CD4-positive, alpha-beta T cell treated with Interleukin-15 for 1 hour (primary cell): ENCODE results near the gene DLX1.
"Not testable (repeated sequence)": the region's sequence is repeated elsewhere in the genome, so short reads cannot be mapped to it uniquely, and the experiment has no call there.

ENCODE experiments used
- DNase-seq: peaks from one replicate; pipeline ENCODE4 v3.0.0-alpha.2; 2020

DLX1 gene

GRCh38 chr2:172066394-172066886 is 18.9 kb upstream of the DLX1 start:
- no peak for DNase-seq

DNA sequence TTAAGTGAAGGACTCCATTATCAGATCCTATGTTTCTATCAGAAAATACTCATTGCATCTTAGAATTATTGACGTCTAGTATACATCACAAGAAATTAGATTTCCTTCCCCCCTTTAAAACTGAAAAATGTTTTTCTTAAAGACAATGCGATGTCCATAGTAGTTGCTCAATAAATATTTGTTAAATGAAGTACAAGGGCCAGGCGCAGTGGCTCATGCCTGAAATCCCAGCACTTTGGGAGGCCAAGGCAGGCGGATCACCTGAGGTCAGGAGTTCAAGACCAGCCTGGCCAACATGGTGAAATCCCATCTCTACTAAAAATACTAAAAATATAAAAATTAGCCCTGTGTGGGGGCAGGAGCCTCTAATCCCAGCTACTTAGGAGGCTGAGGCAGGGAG is 17.4 kb upstream of the DLX1 start:
- DNase-seq = not testable (repeated sequence)

GRCh38 chr2:172070936-172071335 is 14.4 kb upstream of the DLX1 start:
- no peak for DNase-seq

- no peak for DNase-seq
Measured at GRCh38 chr2:172072303-172072702, 13.0 kb upstream of the DLX1 start.

DNA sequence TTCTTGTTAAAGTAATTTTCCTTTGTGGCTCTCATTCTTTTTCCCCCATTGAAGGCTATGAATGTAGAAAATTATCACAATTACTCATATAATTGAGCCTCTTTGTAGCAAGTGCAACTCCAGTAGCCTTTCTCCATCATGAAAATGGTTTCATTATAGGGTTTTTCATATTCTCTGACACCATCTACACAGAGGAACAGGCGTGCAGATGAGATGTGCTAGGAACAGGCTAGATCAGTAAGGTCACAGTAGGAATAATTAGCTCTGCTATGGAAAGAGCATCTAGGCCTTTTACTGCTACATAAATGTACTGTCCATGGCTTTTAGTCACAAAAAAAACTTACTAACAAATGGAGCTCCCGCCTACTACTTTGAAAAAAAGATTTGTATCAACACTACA is 12.6 kb upstream of the DLX1 start:
- no peak for DNase-seq

- no peak for DNase-seq
Measured at GRCh38 chr2:172073518-172073917, 11.8 kb upstream of the DLX1 start.

GRCh38 chr2:172074254-172074653 is 11.1 kb upstream of the DLX1 start:
- no peak for DNase-seq

DNA sequence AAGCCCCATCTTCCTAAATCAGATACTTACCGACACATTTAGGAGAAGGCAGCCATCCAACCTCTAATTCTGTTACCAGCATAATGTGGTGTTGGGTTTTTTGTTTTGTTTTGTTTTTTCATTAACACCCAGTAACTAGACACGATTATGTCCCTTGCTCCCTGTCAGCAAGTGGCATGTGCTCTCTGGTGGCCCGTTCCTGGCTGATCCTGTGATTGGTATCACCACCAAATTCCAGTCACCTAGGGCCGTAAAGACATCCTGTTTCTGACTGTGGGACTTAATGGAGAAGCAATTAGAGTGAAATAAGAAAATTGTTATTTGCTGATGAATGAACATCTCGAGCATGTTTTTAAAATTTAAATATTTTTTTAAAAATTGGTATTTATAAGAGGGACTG is 5.9 kb upstream of the DLX1 start:
- DNase-seq = no peak

DNA sequence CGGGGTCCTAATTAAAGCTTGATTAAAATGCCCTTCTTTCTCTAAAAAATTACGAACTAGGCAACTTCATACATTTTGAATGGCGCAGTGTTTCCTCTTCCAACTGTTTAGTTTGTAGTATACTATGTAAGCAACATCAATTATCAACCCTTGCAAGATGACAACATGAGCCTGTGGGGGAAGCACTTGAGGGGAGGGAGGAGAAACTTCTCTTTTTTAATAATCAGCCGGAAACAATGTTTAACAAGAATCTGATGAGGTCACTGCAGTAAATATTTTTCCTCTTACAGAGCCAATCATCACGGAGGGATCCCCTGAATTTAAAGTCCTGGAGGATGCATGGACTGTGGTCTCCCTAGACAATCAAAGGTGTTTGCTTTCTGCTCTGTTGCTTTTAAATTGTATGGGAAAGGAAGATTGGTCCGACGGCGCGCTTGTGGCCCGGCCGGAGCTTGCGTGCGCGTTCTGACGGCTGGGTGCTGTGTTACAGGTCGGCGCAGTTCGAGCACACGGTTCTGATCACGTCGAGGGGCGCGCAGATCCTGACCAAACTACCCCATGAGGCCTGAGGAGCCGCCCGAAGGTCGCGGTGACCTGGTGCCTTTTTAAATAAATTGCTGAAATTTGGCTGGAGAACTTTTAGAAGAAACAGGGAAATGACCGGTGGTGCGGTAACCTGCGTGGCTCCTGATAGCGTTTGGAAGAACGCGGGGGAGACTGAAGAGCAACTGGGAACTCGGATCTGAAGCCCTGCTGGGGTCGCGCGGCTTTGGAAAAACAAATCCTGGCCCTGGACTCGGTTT is 5.3 kb upstream of the DLX1 start:
- DNase-seq = no peak

DNA sequence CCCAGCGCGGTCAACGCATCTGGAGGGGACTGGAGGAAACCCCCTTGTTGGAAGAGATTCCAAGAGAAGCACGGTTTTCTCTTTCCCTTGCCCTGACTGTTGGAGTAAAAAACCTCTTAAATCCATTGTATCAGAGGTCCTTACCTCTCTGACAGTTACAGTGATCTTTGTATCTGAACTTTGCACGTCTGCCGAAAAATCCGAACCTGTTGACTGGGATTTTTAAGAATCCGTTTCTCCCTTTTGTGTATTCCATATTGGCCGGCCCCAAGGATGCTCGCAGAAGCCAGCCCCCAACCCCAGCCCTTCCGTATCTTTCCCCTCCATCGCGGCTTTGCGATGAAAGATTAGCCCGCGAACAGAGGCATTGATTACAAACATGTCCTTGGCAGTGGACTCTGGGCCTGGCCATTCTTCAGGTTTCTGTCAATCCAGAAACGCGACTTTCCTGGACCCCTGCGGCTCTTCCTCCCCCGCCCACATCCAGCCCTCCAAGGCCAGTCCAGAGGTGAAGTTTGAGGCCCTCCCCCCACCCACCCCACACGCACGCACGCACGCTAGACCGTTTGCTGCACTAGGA is 4.6 kb upstream of the DLX1 start:
- no peak for DNase-seq

DNA sequence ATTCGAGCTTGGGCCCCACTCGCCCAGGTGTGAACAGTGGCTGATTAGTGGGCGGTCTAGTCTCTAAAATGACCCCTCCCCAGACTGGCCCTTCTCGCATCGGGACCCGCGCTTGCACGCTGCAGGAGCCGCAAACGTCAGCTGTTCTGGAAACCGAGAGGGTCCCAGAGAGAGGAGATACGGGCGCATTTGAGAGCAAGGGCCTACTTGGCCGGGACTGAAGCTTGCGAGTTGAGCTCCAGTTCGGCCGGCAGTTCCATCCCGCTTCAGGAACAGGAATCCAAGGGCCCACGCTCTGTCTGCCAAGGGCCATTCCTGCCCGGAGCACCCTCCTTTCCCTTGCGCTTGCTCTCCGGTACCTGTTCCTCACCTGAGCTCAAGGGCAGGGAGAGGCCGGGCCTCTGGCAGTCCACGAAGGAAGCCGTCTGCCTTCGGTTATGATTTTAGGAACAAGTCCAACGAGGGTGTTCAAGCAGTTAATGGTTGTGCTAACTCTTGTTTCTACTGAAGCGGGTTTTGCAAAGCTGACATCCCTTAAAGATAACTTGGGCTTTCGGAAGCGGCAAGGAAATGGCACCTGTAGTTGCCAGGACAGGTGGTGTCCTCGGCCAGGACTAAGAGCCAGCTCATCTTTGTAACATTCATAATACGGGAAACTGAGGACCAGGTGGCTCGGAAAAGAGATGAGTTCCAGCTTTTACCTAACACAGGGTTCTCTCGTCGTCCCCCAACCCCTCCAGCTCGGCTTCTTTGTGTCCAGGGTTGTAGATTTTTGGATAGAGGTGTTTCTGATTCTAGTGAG is 3.9 kb upstream of the DLX1 start:
- DNase-seq = no peak

DNA sequence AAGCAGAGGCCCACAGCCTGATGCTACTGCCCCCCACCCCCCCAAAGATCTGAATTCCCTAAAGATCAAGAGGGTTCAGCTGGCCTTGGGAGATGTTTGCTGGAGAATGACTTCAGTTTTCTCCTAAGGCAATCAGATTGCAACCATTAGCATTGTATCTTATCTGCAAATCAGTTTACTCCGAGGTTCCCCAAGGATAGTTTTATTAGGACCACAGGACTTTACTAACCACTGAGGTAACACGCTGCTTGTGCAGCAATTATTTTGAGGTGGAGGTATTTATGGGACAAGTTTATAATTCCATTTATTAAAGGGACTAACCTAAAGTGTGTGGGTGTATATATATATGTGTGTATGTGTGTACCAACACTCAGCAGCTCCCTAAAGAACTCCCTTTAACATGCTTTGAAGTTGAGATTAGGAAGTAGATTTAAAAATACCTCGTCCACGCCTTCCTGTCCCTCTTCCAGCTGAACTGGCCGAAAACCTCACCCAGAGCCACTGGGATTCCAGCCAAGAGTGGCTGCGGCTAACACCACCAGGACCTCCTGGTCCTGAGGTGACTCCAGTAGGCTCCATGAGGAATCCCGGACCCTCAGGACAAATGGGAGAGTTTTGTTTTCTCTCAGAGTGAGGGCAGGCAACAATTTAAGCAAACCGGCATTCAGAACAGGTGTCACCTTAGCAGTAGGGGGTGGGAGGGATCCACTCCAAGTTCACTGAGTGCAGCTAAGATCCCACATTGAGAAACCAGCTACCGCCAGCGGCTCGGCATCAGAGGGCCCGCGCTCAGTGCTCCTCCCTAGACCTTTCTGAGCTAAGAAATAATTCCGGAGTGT is 3.0 kb upstream of the DLX1 start:
- no peak for DNase-seq

GRCh38 chr2:172082944-172083627 is 2.2 kb upstream of the DLX1 start:
- no peak for DNase-seq

- DNase-seq = no peak
Measured at GRCh38 chr2:172083628-172084394, 1.5 kb upstream of the DLX1 start.

GRCh38 chr2:172084395-172084644 is 987 bp upstream of the DLX1 start:
- no peak for DNase-seq

GRCh38 chr2:172084645-172085459 is 455 bp upstream of the DLX1 start:
- DNase-seq = peak; percentile 72

DNA sequence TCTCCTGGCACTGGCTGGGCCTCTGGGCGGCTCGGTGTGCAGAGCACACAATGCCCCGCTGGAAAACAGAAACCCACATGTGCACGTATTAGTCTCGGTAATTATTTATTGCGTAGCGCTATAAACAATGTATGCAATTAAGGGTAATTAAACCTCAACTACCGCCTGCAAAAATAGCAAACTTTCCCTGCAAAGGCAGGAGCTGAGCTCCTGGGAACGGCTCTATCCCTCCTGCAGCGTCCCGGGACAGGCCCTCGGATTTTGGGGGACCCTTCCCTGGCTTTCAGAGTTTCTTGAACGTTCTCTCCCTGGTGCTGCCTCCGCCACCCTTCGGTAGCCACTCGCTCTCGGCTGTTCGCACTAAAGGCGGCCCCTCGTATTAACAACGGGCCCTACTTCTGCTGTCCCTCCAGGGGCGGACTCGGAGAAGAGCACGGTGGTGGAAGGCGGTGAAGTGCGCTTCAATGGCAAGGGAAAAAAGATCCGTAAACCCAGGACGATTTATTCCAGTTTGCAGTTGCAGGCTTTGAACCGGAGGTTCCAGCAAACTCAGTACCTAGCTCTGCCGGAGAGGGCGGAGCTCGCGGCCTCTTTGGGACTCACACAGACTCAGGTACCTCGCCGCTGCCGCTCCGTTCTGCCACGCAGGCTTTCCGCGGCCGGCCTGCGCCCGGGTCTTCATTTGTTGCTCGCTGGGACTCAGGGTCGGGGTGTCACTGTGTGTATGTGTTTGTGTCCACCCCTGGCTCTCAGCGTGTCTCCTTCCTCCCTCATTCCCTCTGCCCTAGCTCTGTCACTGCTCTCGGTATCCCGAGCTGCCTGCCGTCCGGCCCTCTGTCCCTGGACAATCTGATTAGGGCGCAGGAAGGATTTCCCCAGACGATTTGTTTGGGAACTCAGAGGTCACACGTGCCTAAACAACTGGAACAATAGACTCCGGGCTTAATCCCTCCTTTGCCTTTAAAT is 1.2 kb downstream of the DLX1 start:
- DNase-seq = peak; percentile 57

DNA sequence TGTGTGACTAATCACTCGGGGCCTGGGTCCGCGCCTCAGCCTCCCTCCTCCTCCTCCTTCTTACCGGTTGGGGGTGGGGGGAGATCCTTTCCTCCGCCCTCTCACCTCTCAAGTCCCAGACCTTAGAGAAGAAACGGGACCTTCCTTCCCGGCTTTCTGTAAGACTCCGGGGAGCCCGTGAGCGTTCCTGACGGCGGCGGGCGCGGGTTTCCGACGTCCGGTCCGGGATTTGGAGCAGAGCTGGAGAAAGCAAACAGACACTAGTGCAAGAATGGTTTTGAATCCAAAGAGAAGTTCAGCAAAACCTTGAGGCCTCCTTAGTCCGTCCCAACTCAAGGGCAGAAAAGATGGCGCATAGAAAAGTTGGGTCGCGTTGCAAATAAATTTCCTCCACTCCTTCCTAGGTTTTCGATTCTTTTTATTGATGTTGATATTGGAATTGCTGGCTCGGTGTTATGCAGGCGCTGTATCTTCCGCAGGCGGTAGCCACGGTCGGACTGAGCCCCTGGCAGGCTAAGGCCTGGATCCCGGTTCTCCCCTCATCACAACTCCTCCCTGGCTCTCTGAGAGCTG is 2.0 kb downstream of the DLX1 start:
- DNase-seq = no peak

- no peak for DNase-seq
Measured at GRCh38 chr2:172087780-172088244, 2.5 kb downstream of the DLX1 start.
